Measurements from ENCODE around the gene ATP2B2.

Gene ATP2B2

DNA sequence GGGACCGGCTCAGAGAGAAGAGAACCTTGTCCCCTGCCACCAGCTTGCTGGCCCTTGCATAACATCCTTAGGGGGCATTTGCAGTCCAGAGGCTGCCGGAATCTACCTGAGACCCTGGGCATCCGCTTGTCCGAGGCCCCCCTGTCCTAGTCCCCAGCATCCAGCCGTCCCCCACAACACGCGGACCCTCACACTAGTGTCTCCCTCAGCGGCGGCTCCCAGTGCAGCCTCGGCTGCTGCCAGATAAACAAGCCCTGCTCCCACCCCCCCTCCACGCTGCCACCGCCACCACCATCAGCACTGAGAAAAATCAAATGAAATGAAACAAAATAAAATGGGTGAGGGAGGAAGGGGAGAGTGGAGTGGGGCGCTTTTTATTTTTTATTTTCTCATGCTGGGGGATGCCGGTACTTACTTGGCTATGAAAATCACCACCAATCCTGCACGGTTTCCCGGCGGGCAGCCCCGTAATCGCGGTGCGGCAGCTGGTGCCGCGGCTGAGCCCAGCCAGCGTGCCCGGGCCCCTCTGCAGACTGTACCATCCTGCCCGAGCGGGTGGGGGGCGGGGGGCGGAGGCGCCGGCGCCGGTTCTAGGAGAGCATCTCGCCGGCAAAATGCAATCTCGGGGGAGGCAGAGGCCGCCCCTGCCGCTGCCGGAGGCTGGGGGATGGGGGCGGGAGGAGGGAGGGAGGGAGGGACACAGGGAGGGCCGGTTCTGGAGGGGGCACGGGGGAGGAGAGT, at the start of gene ATP2B2:
Gene ATP2B2, minus strand, starts transcription at position 537 of the 741 bp plus-strand sequence. CDS start 56,043 bp downstream, outside the sequence.
- no peaks in the 10 kb centered on the region for H3K4me1 ChIP-seq (ENCODE audit: control insufficient read depth in 1 of 2, insufficient read depth in 2 of 2, low read length in 2 of 2)
- no peaks in the 10 kb centered on the region for H3K9me3 ChIP-seq (ENCODE audit: control insufficient read depth in 1 of 2, low read length in 2 of 2)
- no peak within 1 kb of the TSS for H3K27ac ChIP-seq (ENCODE audit: low read length)
- H3K36me3 ChIP-seq (ENCODE audit: control insufficient read depth in 1 of 2, insufficient read depth in 2 of 2, low read length in 2 of 2), result no peaks in the 10 kb centered on the region
- H3K27me3 ChIP-seq (ENCODE audit: low read depth, low read length), result peaks cover 8% of the 10 kb centered on the region
- peak within 1 kb of the TSS in 1 of 2 donors; percentile 57 for H3K4me3 ChIP-seq (ENCODE audit: low read depth in 1 of 2, low read length in 2 of 2)

- H3K9me3 ChIP-seq (ENCODE audit: control insufficient read depth in 1 of 2, low read length in 2 of 2), result no peaks in the 10 kb centered on the region
- no peak overlapping the region for H3K4me3 ChIP-seq (ENCODE audit: low read depth in 1 of 2, low read length in 2 of 2)
- H3K4me1 ChIP-seq (ENCODE audit: control insufficient read depth in 1 of 2, insufficient read depth in 2 of 2, low read length in 2 of 2), result peaks cover 0 to 8% of the 10 kb centered on the region in 2 donors
- H3K27ac ChIP-seq (ENCODE audit: low read length), result no peak overlapping the region
- H3K36me3 ChIP-seq (ENCODE audit: control insufficient read depth in 1 of 2, insufficient read depth in 2 of 2, low read length in 2 of 2), result no peaks in the 10 kb centered on the region
- no peaks in the 10 kb centered on the region for H3K27me3 ChIP-seq (ENCODE audit: low read depth, low read length)
Observed at GRCh38 chr3:10554746-10555145, 49.4 kb upstream of the ATP2B2 start.

DNA sequence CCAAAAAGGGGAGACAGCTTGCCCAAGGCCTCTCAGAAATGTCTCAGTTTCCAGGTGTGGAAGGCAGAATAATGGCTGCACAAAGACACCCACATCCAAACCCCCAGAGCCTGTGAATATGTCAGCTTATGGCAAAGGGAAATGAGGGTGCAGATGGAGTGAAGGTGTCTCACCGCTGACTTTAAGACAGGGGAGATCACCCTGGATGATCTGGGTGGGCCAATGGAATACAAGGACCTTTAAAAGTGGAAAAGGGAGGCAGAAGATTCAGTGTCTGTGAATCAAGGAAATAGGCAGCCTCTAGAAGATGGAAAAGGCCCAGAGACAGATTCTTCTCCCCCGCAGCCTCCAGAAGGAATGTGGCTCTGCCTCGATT, 48.8 kb upstream of the ATP2B2 start:
- Histone ChIP-seq H3K4me1 (ENCODE audit: control insufficient read depth in 1 of 2, insufficient read depth in 2 of 2, low read length in 2 of 2) (peaks cover 0 to 8% of the 10 kb centered on the region in 2 donors), H3K27me3 (ENCODE audit: low read depth, low read length) (no peaks in the 10 kb centered on the region), H3K27ac (ENCODE audit: low read length) (no peak overlapping the region), H3K4me3 (ENCODE audit: low read depth in 1 of 2, low read length in 2 of 2) (no peak overlapping the region), H3K36me3 (ENCODE audit: control insufficient read depth in 1 of 2, insufficient read depth in 2 of 2, low read length in 2 of 2) (no peaks in the 10 kb centered on the region), H3K9me3 (ENCODE audit: control insufficient read depth in 1 of 2, low read length in 2 of 2) (no peaks in the 10 kb centered on the region)

- Histone ChIP-seq H3K36me3 (ENCODE audit: control insufficient read depth in 1 of 2, insufficient read depth in 2 of 2, low read length in 2 of 2) (no peaks in the 10 kb centered on the region), H3K4me3 (ENCODE audit: low read depth in 1 of 2, low read length in 2 of 2) (no peak overlapping the region), H3K9me3 (ENCODE audit: control insufficient read depth in 1 of 2, low read length in 2 of 2) (no peaks in the 10 kb centered on the region), H3K27me3 (ENCODE audit: low read depth, low read length) (no peaks in the 10 kb centered on the region), H3K4me1 (ENCODE audit: control insufficient read depth in 1 of 2, insufficient read depth in 2 of 2, low read length in 2 of 2) (peaks cover 0 to 8% of the 10 kb centered on the region in 2 donors), H3K27ac (ENCODE audit: low read length) (no peak overlapping the region)
Observed at GRCh38 chr3:10553591-10554235, 48.3 kb upstream of the ATP2B2 start.

- Histone ChIP-seq H3K4me1 (ENCODE audit: control insufficient read depth in 1 of 2, insufficient read depth in 2 of 2, low read length in 2 of 2) (peaks cover 0 to 8% of the 10 kb centered on the region in 2 donors), H3K9me3 (ENCODE audit: control insufficient read depth in 1 of 2, low read length in 2 of 2) (no peaks in the 10 kb centered on the region), H3K27me3 (ENCODE audit: low read depth, low read length) (no peaks in the 10 kb centered on the region), H3K4me3 (ENCODE audit: low read depth in 1 of 2, low read length in 2 of 2) (no peak overlapping the region), H3K36me3 (ENCODE audit: control insufficient read depth in 1 of 2, insufficient read depth in 2 of 2, low read length in 2 of 2) (no peaks in the 10 kb centered on the region), H3K27ac (ENCODE audit: low read length) (no peak overlapping the region)
Observed at GRCh38 chr3:10552631-10552943, 47.2 kb upstream of the ATP2B2 start.

DNA sequence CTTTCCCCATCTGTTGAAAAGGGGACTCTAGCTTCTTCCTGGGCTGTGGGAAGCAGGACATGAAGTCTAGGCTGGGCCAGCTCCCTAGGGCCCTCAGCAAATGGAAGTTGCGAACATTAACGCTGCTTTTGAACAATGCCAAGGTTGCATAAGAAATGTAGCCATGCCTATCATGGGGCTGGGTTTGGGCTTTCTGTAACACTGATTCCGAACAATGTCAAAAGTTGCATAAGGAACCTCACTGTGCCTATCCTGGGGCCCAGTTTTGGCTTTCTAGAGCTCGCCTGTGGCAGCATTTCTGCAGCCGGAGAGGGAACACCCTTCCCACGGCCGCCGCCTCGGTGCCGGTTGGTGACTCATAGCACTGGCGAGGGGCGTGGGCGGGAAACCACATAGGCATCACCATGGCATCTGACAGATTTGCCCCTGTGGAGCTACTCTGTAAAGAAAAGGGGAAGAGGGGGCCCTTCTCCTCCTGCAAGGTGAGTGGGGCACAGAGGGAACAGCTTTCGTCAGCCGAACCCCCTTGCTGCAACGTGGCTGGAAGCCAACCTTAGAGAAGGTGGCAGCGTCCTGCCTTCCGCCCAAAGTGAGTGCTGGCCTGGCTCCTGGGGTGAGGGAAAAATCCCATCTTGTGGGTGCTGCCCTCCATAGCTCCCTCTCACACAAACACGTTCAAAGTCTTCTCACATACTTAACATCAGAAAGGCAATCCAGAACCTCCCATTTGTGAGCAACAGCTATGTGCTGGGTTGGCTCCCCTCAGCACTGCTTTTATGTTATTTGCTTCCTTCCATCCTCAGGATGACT, 46.6 kb upstream of the ATP2B2 start:
- Histone ChIP-seq H3K4me1 (ENCODE audit: control insufficient read depth in 1 of 2, insufficient read depth in 2 of 2, low read length in 2 of 2) (peaks cover 0 to 8% of the 10 kb centered on the region in 2 donors), H3K4me3 (ENCODE audit: low read depth in 1 of 2, low read length in 2 of 2) (no peak overlapping the region), H3K9me3 (ENCODE audit: control insufficient read depth in 1 of 2, low read length in 2 of 2) (no peaks in the 10 kb centered on the region), H3K36me3 (ENCODE audit: control insufficient read depth in 1 of 2, insufficient read depth in 2 of 2, low read length in 2 of 2) (no peaks in the 10 kb centered on the region), H3K27me3 (ENCODE audit: low read depth, low read length) (no peaks in the 10 kb centered on the region), H3K27ac (ENCODE audit: low read length) (no peak overlapping the region)

GRCh38 chr3:10551139-10551538, 45.8 kb upstream of the ATP2B2 start:
- H3K4me3 ChIP-seq (ENCODE audit: low read depth in 1 of 2, low read length in 2 of 2), result no peak overlapping the region
- peaks cover 0 to 8% of the 10 kb centered on the region in 2 donors for H3K4me1 ChIP-seq (ENCODE audit: control insufficient read depth in 1 of 2, insufficient read depth in 2 of 2, low read length in 2 of 2)
- H3K27ac ChIP-seq (ENCODE audit: low read length), result no peak overlapping the region
- H3K36me3 ChIP-seq (ENCODE audit: control insufficient read depth in 1 of 2, insufficient read depth in 2 of 2, low read length in 2 of 2), result no peaks in the 10 kb centered on the region
- no peaks in the 10 kb centered on the region for H3K27me3 ChIP-seq (ENCODE audit: low read depth, low read length)
- H3K9me3 ChIP-seq (ENCODE audit: control insufficient read depth in 1 of 2, low read length in 2 of 2), result no peaks in the 10 kb centered on the region

GRCh38 chr3:10550705-10551104, 45.3 kb upstream of the ATP2B2 start:
- Histone ChIP-seq H3K9me3 (ENCODE audit: control insufficient read depth in 1 of 2, low read length in 2 of 2) (no peaks in the 10 kb centered on the region), H3K36me3 (ENCODE audit: control insufficient read depth in 1 of 2, insufficient read depth in 2 of 2, low read length in 2 of 2) (no peaks in the 10 kb centered on the region), H3K27me3 (ENCODE audit: low read depth, low read length) (no peaks in the 10 kb centered on the region), H3K27ac (ENCODE audit: low read length) (no peak overlapping the region), H3K4me1 (ENCODE audit: control insufficient read depth in 1 of 2, insufficient read depth in 2 of 2, low read length in 2 of 2) (peaks cover 0 to 8% of the 10 kb centered on the region in 2 donors), H3K4me3 (ENCODE audit: low read depth in 1 of 2, low read length in 2 of 2) (no peak overlapping the region)

DNA sequence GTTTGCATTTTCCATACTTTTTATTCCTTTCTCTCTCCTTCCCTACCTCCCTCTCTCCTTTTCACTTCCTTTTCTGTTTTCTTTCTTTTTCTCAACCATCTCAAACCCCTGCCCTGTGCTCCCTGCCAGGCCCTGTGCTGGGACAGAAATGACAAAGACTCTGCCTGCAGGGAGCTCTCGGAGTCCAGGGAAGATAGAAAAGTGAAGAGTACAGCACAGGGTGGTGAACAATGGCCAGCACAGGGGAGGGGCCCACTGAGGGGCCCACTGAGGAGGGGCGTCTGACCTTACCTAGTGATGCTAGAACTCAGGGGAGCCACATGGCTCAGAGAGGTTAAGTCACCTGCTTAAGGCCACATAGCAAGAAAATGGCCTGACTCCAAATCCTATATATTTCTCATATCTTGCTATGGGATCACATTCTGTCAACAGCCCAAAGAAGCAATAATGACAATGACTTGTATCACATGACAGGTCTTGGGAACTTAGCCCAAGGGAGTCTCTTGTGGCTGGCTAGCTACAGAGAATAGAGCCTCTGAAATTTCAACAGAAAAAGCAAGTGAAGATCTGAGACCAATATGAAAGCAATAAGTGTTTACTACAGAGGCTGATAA, 44.3 kb upstream of the ATP2B2 start:
- Histone ChIP-seq H3K4me3 (ENCODE audit: low read depth in 1 of 2, low read length in 2 of 2) (no peak overlapping the region), H3K36me3 (ENCODE audit: control insufficient read depth in 1 of 2, insufficient read depth in 2 of 2, low read length in 2 of 2) (no peaks in the 10 kb centered on the region), H3K27me3 (ENCODE audit: low read depth, low read length) (no peaks in the 10 kb centered on the region), H3K4me1 (ENCODE audit: control insufficient read depth in 1 of 2, insufficient read depth in 2 of 2, low read length in 2 of 2) (peaks cover 0 to 8% of the 10 kb centered on the region in 2 donors), H3K9me3 (ENCODE audit: control insufficient read depth in 1 of 2, low read length in 2 of 2) (no peaks in the 10 kb centered on the region), H3K27ac (ENCODE audit: low read length) (no peak overlapping the region)

DNA sequence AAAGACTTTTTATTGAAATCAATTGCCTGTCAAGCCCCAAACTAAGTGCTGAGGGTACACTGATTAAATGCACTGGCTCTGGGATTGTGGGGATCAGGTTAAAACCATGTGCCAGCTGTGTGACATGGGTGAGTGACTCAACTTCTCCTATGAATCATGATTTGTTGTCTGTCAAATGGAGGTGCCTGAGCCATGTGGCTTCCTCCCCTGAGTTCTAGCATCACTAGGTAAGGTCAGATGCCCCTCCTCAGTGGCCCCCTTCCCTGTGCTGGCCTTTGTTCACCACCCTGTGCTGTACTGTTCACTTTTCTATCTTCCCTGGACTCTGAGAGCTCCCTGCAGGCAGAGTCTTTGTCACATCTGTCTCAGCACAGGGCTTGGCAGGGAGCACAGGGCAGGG, 43.6 kb upstream of the ATP2B2 start:
- peaks cover 0 to 8% of the 10 kb centered on the region in 2 donors for H3K4me1 ChIP-seq (ENCODE audit: control insufficient read depth in 1 of 2, insufficient read depth in 2 of 2, low read length in 2 of 2)
- no peak overlapping the region for H3K4me3 ChIP-seq (ENCODE audit: low read depth in 1 of 2, low read length in 2 of 2)
- H3K9me3 ChIP-seq (ENCODE audit: control insufficient read depth in 1 of 2, low read length in 2 of 2), result no peaks in the 10 kb centered on the region
- no peaks in the 10 kb centered on the region for H3K27me3 ChIP-seq (ENCODE audit: low read depth, low read length)
- H3K36me3 ChIP-seq (ENCODE audit: control insufficient read depth in 1 of 2, insufficient read depth in 2 of 2, low read length in 2 of 2), result no peaks in the 10 kb centered on the region
- H3K27ac ChIP-seq (ENCODE audit: low read length), result no peak overlapping the region
